Measurements from ENCODE around the gene CXCR5.

The CXCR5 gene

DNA sequence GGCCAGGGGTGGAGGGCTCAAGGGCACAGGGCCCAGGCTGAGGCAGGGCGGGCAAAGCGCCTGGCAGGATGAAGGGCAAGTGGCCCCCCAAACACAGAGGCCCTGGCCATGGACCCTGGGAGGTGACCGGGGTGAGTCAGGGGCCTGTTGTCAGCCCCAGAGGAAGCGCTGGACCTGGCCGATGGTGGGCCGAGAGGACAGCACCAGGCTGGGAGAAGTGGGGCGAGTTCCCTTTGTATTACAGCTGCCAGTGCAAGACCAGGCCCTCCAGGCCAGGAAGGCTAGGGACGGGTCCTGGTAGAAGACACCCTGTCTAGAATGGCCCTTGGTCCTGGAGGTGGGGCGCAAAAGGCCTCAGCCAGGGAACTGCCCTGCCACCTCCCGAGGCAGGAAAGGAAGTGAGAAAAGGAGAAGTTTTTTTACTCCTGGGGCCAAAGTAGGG is 12.8 kb downstream of the CXCR5 start:
- TF ChIP-seq, protein P1, sequence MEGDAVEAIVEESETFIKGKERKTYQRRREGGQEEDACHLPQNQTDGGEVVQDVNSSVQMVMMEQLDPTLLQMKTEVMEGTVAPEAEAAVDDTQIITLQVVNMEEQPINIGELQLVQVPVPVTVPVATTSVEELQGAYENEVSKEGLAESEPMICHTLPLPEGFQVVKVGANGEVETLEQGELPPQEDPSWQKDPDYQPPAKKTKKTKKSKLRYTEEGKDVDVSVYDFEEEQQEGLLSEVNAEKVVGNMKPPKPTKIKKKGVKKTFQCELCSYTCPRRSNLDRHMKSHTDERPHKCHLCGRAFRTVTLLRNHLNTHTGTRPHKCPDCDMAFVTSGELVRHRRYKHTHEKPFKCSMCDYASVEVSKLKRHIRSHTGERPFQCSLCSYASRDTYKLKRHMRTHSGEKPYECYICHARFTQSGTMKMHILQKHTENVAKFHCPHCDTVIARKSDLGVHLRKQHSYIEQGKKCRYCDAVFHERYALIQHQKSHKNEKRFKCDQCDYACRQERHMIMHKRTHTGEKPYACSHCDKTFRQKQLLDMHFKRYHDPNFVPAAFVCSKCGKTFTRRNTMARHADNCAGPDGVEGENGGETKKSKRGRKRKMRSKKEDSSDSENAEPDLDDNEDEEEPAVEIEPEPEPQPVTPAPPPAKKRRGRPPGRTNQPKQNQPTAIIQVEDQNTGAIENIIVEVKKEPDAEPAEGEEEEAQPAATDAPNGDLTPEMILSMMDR (IDR thresholded peaks at IDR 0.05) = no peak

DNA sequence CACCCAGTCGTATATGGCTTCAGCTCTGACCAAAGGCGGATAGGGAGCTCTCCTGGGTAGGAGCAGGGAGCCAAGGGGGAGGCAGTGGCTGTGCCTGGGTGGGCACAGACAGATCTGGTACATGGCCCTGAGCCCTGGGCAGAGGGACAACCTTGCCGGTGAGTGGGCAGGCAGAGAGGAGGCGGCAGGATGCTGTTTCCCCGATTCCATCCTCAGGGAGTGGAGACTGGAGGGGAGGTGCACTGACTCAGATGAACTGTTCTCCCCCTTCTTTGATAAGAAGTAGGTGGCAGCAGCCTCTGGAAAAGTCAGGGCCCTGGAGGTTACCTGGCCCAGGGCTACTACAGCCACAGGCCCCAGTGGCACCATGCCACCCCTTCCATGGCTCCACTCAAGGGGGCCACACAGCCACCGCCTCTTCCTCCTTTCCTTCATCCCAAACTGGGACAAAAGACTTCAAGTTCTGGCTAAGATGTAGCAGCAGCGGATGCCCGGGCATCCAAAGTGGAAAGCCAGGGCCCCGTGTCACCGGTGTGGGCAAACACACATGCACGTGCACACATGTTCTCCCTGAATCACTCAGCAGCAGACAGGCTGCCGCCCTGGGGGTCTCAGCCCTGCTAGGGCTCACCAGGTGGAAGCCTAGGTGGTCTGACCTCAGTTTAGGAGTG is 13.4 kb downstream of the CXCR5 start:
- TF ChIP-seq, protein P1 (IDR thresholded peaks at IDR 0.05) = no peak

GRCh38 chr11:118897721-118898310 is 14.1 kb downstream of the CXCR5 start:
- TF ChIP-seq, protein P1 (IDR thresholded peaks at IDR 0.05) = no peak

DNA sequence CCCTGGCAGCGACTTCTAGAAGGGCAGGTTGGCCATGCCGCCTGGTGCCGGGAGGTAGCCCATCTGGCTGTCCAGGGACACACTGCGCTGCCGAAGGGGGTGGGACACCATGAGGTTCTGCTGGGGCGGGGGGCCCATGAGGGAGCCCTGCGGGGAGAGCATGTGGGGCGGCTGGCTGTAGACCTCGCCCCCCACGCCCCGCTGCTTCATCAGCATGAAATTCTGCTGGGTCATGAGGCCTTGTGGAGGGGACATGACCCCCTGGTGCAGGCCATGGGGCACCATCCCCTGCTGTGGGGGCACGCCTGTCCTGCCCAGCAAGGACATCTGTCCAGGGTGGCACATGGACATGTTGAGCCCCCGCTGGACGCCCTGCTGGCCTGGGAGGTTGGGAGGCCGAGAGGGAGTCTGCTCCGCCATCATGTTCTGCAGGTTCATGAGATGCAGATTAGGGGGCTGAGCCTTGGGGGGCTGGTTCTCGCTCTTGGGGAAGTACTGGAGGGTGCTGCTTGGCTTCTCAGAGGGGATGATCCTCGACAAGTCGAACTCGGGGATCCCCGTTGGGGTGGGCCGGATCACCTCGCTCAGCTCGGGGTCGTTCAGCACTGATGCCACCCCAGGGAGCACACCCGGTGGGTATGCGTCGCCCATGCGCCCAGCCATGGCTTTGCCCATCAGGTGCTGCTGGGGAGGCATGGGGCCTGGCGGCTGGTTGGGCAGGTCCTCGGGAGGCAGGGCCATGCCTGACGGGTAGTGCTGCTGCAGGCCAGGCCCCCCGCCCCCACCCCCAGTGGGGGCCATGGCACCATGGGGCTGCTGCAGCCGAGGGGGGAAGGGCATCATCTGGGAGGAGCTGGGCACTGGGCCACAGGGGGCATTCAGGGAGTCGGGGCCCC is 15.0 kb downstream of the CXCR5 start:
- TF ChIP-seq, protein P1 (IDR thresholded peaks at IDR 0.05) = no peak

GRCh38 chr11:118899296-118899688 is 15.6 kb downstream of the CXCR5 start:
- TF ChIP-seq, protein P1 (IDR thresholded peaks at IDR 0.05) = no peak

- TF ChIP-seq, protein P1 (IDR thresholded peaks at IDR 0.05) = no peak
Observed at GRCh38 chr11:118899706-118900360, 16.1 kb downstream of the CXCR5 start.

Measured in LNCAP (cell line).